CD4-positive, alpha-beta T cell (primary cell): ENCODE measurements around the gene CCDC137. TPM values are rescaled to one million over a fixed set of nuclear protein-coding genes. Genes with fewer than 3 reads are reported as not detected.
A peak's percentile ranks its signal among the peaks of the same experiment; 100 is the strongest.

ENCODE experiments used
- ATAC-seq: fragments of 200-7000 bp; cut with Tn5 transposase; one replicate; pipeline ENCODE4 v1.10.0; 2022; ENCODE audit warnings: mild to moderate bottlenecking; ENCODE audit not compliant: poor library complexity
- CTCF ChIA-PET: fragments of 350-600 bp; sonication (Branson Sonifier 250); formaldehyde crosslinking; loops from one replicate; lab custom pipeline; 2021; ENCODE audit warnings: antibody characterized with exemption, inconsistent platforms; lab: Charles Lee
- POLR2A ChIA-PET: fragments of 350-600 bp; sonication (Branson Sonifier 250); formaldehyde crosslinking; loops from one replicate; lab custom pipeline; 2021; ENCODE audit warnings: antibody characterized with exemption, inconsistent platforms; lab: Charles Lee
- DNase-seq, 14 experiments: peaks; one replicate each; pipeline ENCODE4 v3.0.0-alpha.2; 2013 to 2020; ENCODE audit warnings: mixed read lengths in 2 of 14
- H3K27ac ChIP-seq, 2 donors: one replicate each; pipeline versions ENCODE4 v1.5.1 to v1.7.0; 2013; ENCODE audit warnings: low read length in 2 of 2, low read depth in 1 of 2, mild to moderate bottlenecking in 1 of 2
- H3K27me3 ChIP-seq, 2 experiments: 1 replicate in 1 of 2; 2 replicates in 1 of 2; pipeline versions ENCODE4 v1.6.1 to v1.7.0; 2013; ENCODE audit warnings: low read length in 2 of 2, control low read depth in 1 of 2, mild to moderate bottlenecking in 1 of 2, moderate library complexity in 1 of 2; ENCODE audit not compliant: insufficient read depth in 2 of 2, control insufficient read depth in 1 of 2
- H3K36me3 ChIP-seq: one replicate; pipeline ENCODE4 v1.6.1; 2013; ENCODE audit warnings: low read length, control low read depth; ENCODE audit not compliant: insufficient read depth
- H3K4me1 ChIP-seq: one replicate; pipeline ENCODE4 v1.6.1; 2013; ENCODE audit warnings: low read length, control low read depth; ENCODE audit not compliant: insufficient read depth
- H3K4me3 ChIP-seq: one replicate; pipeline ENCODE4 v1.5.1; 2013; ENCODE audit warnings: mild to moderate bottlenecking, low read length, moderate library complexity
- H3K9me3 ChIP-seq, 2 experiments: 1 replicate in 1 of 2; 2 replicates in 1 of 2; pipeline versions ENCODE4 v1.6.1 to v1.7.0; 2013; ENCODE audit warnings: low read length in 2 of 2, mild to moderate bottlenecking in 2 of 2, control low read depth in 1 of 2, moderate library complexity in 1 of 2; ENCODE audit not compliant: control insufficient read depth in 1 of 2, insufficient read depth in 1 of 2
- H3K27ac Mint-ChIP-seq: one replicate; pipeline ENCODE4 v1.8.0; 2020; ENCODE audit warnings: mixed read lengths
- H3K27me3 Mint-ChIP-seq: one replicate; pipeline ENCODE4 v1.8.0; 2021; ENCODE audit warnings: mixed read lengths
- H3K36me3 Mint-ChIP-seq: one replicate; pipeline ENCODE4 v1.8.0; 2021; ENCODE audit warnings: low read depth, mixed read lengths
- H3K4me1 Mint-ChIP-seq: one replicate; pipeline ENCODE4 v1.8.0; 2021; ENCODE audit warnings: low read depth, mixed read lengths
- H3K4me3 Mint-ChIP-seq: one replicate; pipeline ENCODE4 v1.8.0; 2020; ENCODE audit warnings: mild to moderate bottlenecking, mixed read lengths
- H3K9me3 Mint-ChIP-seq: one replicate; pipeline ENCODE4 v1.8.0; 2020; ENCODE audit warnings: mixed read lengths
- intact Hi-C, 2 experiments: fragments of 100-400 bp; cut with DNase I in 1 of 2; cut with micrococcal nuclease in 1 of 2; formaldehyde crosslinking; loops; one replicate each; pipeline versions ENCODE4 v1.15.1 to v1.9.0; 2023 to 2025; cut with DNase I, micrococcal nuclease
- total RNA-seq, 174 experiments: library from RNA in 2 of 174; stranded (reverse) in 2 of 174; gene quantifications; one replicate each; pipeline ENCODE4 v1.2.3 and lab custom pipeline; 2021 to 2026
- TF ChIP-seq, protein P1 (sequence below): fragments of 200-600 bp; IDR thresholded peaks from one replicate; pipeline ENCODE4 v1.8.0; 2022; ENCODE audit warnings: antibody characterized with exemption, mild to moderate bottlenecking

The CCDC137 gene
- total RNA-seq, 2 experiments from 2014 or later = 20.8 to 21.7 TPM

DNA sequence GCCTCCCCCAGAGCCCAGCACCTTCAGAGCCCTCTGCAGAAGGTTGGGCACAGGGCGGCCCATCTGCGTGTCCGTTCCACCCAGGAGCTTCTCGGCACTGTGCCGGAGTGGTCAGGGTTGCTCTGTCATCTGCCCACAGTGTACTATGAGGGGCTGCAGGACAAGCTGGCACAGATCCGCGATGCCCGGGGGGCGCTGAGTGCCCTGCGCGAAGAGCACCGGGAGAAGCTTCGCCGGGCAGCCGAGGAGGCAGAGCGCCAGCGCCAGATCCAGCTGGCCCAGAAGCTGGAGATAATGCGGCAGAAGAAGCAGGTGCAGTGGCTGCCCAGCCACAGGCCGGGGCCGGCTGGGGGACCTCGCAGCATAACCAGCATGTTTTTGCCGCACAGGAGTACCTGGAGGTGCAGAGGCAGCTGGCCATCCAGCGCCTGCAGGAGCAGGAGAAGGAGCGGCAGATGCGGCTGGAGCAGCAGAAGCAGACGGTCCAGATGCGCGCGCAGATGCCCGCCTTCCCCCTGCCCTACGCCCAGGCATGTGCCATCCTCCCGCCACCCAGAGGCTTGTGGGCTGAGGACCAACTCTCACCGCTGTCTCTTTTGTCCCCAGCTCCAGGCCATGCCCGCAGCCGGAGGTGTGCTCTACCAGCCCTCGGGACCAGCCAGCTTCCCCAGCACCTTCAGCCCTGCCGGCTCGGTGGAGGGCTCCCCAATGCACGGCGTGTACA, 29.8 kb downstream of the CCDC137 start:
- DNase-seq (no peak), ATAC-seq (no peak)
- ChIA-PET CTCF (no interaction called here), POLR2A (interaction anchor here (1.0 to 1.5 kb wide), 2 partner anchors 10 to 13 kb away, joined by 3 to 4 read pairs; partner anchors contain the start of genes ARL16 and HGS)
- Histone ChIP-seq H3K27me3 (no peaks in the 10 kb centered on the region), H3K9me3 (no peaks in the 10 kb centered on the region), H3K27ac (no peak overlapping the region), H3K4me3 (no peak overlapping the region), H3K4me1 (peaks cover 8% of the 10 kb centered on the region), H3K36me3 (peaks cover 86% of the 10 kb centered on the region)
- Mint-ChIP-seq H3K4me1 (peaks cover 4% of the 10 kb centered on the region), H3K27me3 (no peaks in the 10 kb centered on the region), H3K4me3 (no peak overlapping the region), H3K36me3 (peaks cover 44% of the 10 kb centered on the region), H3K27ac (no peak overlapping the region), H3K9me3 (no peaks in the 10 kb centered on the region)
- TF ChIP-seq, protein P1, sequence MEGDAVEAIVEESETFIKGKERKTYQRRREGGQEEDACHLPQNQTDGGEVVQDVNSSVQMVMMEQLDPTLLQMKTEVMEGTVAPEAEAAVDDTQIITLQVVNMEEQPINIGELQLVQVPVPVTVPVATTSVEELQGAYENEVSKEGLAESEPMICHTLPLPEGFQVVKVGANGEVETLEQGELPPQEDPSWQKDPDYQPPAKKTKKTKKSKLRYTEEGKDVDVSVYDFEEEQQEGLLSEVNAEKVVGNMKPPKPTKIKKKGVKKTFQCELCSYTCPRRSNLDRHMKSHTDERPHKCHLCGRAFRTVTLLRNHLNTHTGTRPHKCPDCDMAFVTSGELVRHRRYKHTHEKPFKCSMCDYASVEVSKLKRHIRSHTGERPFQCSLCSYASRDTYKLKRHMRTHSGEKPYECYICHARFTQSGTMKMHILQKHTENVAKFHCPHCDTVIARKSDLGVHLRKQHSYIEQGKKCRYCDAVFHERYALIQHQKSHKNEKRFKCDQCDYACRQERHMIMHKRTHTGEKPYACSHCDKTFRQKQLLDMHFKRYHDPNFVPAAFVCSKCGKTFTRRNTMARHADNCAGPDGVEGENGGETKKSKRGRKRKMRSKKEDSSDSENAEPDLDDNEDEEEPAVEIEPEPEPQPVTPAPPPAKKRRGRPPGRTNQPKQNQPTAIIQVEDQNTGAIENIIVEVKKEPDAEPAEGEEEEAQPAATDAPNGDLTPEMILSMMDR = no peak
- intact Hi-C loops = no loop called here

DNA sequence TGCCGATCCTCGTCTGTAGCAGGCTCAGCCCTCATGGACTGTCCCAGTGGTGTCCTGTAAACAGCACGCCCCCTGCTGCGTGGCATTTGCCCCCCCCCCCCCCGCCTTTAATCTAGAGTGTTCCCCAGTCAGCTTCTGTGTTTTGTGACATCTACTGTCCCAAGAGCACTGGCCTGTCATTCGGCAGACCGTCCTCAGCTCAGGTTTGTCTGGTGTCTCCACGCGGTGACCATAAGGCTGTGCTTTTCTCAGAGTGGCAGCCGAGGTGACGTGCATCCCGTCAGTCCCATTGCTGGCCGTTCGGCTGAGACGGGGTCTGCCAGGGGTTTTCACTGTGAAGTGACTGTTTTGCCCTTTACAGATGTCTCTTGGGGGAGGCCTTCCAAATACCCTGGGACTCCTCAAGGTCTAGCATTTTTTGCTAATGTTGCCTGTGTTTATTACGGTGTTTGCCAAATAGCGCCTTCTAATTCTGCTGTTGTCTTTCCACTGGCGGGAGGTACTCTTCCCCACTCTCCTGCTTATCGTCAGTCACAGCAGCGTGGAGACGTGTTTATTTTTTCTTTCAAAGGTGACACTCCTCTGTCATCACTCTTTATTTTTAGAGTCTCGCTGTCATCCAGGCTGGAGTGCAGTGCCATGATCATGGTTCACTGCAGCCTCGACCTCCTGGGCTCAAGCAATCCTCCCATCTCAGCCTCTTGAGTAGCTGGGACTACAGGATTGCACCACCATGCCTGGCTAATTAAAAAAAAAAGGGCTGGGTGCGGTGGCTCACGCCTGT, 30.9 kb downstream of the CCDC137 start:
- H3K27me3 Mint-ChIP-seq = no peaks in the 10 kb centered on the region
- ChIA-PET CTCF (no interaction called here), POLR2A (no interaction called here)
- no peak overlapping the region for H3K4me3 Mint-ChIP-seq
- H3K9me3 ChIP-seq = no peaks in the 10 kb centered on the region
- ATAC-seq (no peak), DNase-seq (no peak)
- intact Hi-C loops = no loop called here
- H3K4me3 ChIP-seq = no peak overlapping the region
- no peaks in the 10 kb centered on the region for H3K9me3 Mint-ChIP-seq
- H3K36me3 Mint-ChIP-seq = peaks cover 44% of the 10 kb centered on the region
- H3K36me3 ChIP-seq = peaks cover 79% of the 10 kb centered on the region
- H3K4me1 ChIP-seq = peaks cover 19% of the 10 kb centered on the region
- H3K27me3 ChIP-seq = no peaks in the 10 kb centered on the region
- H3K4me1 Mint-ChIP-seq = peaks cover 10% of the 10 kb centered on the region
- TF ChIP-seq, protein P1 = no peak
- H3K27ac Mint-ChIP-seq = no peak overlapping the region
- H3K27ac ChIP-seq = no peak overlapping the region

DNA sequence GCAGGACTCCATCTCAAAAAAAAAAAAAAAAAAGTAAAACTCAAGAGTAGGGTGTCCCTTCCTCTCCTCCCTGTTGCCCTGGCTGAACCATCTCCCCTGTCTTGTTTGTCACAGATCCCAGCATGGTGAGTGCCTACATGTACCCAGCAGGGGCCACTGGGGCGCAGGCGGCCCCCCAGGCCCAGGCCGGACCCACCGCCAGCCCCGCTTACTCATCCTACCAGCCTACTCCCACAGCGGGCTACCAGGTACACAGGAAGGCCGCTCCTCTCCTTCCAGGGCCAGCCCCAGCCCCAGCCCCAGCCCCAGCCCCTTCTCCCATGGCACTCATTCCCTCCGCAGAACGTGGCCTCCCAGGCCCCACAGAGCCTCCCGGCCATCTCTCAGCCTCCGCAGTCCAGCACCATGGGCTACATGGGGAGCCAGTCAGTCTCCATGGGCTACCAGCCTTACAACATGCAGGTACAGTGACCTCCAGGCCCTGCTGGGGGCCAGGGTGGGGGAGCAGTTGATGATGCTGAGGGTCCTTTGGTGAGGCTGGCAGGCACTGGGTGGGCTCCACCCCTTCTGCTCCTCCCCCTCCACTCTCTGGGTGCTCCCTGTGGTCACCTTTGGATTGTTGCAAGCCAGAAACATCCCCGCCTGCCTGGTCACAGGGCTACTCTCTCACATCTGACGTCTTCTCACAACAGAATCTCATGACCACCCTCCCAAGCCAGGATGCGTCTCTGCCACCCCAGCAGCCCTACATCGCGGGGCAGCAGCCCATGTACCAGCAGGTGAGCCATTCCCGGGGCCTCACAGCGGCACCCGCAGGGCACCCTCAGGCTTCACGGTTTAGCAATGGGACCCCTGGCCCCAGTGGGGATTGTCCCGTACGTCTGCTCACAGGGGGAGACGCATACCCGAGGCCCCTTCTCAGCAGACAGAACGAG, 34.1 kb downstream of the CCDC137 start:
- H3K9me3 Mint-ChIP-seq = no peaks in the 10 kb centered on the region
- intact Hi-C loops = loop anchor here (5.0 kb wide), 2 partner anchors 33 to 227 kb away; partner anchors contain the start of genes CCDC137 (in 1 of the 2), MAFG (in 1 of the 2) and OXLD1 (in 1 of the 2)

More for the DNA sequence above, 34.1 kb downstream of the CCDC137 start:
- ATAC-seq = no peak
- H3K27ac ChIP-seq = no peak overlapping the region
- no peaks in the 10 kb centered on the region for H3K9me3 ChIP-seq
- peaks cover 20% of the 10 kb centered on the region for H3K4me1 Mint-ChIP-seq
- peaks cover 60% of the 10 kb centered on the region for H3K36me3 Mint-ChIP-seq
- TF ChIP-seq, protein P1 = no peak
- H3K27ac Mint-ChIP-seq = no peak overlapping the region
- no peak for DNase-seq
- H3K4me3 ChIP-seq = no peak overlapping the region
- no peaks in the 10 kb centered on the region for H3K27me3 Mint-ChIP-seq
- H3K27me3 ChIP-seq = no peaks in the 10 kb centered on the region
- POLR2A ChIA-PET = interaction anchor here (0.7 to 4.7 kb wide), 2 partner anchors 16 to 34 kb away, joined by 3 to 43 read pairs; partner anchors contain the start of genes ARL16, CCDC137, HGS and OXLD1
- peaks cover 37% of the 10 kb centered on the region for H3K4me1 ChIP-seq
- peaks cover 55% of the 10 kb centered on the region for H3K36me3 ChIP-seq
- CTCF ChIA-PET = interaction anchor here (1.8 kb wide), 1 partner anchor 17 kb away, joined by 5 read pairs; the partner anchor contains the start of genes ARL16 and HGS
- H3K4me3 Mint-ChIP-seq = peak overlapping the region; percentile 8
